HG02973 (cell line): ENCODE results near the gene DMAC2.
"Not testable (repeated sequence)": the region's sequence is repeated elsewhere in the genome, so short reads cannot be mapped to it uniquely, and the experiment has no call there.

ENCODE experiments used
- ATAC-seq: cut with Tn5 transposase; IDR thresholded peaks from one replicate; pipeline ENCODE4 v1.9.1; 2021; ENCODE audit warnings: moderate library complexity; ENCODE audit not compliant: unreplicated experiment

The DMAC2 gene

GRCh38 chr19:41443813-41444455 is 4.2 kb upstream of the DMAC2 start:
- ATAC-seq = no peak

- no peak for ATAC-seq
Measured at GRCh38 chr19:41442473-41443355, 3.0 kb upstream of the DMAC2 start, which contains the start of gene ERICH4. ERICH4 (plus strand) TSS chr19:41443156; CDS start chr19:41443170, 14 bp downstream.

- no peak for ATAC-seq
Measured at GRCh38 chr19:41441321-41441945, 1.7 kb upstream of the DMAC2 start.

DNA sequence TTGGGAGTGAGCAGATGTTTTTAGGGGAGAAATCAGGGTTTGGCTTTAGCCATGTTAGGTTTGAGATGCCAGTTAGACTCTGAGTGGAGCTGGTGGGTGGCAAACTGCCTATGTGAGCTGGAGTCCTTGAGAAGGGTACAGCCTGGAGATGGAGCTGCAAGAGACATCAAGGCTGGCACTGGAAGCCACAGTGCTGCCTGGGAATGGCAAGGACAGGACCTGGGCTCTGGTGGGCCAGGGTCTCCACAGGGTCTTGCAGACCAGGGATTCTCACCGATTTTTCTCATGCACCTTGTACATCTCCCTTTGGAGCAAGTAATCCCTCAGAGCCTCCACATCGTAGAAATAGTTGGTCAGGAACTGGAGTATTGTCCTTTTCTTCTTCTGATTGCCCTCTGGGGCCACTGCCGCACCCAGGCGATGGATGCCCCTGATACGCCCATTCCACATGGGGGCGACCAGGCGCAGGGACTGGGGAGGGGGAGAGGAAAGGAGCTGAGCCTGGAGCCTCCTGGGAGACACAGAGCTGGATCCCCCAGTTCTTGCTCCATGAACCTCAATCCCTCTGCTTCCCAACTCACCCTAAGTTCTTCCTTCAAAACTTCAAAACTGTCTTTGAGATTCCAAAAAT is 1.7 kb downstream of the DMAC2 start:
- ATAC-seq = no peak

DNA sequence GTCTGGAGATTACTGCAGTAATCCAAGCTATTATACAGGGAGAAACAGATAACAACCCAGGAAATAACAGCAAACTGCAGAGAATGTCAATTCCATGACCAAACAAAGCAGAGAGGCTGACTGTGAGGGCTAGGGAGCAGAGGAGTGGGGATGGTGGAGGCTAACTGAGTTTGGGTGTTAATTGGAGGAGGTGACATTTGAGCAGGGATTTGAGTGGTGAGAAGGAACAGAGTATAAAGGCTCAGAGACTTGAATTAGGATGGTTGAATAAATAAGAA is 3.1 kb downstream of the DMAC2 start:
- ATAC-seq = no peak

DNA sequence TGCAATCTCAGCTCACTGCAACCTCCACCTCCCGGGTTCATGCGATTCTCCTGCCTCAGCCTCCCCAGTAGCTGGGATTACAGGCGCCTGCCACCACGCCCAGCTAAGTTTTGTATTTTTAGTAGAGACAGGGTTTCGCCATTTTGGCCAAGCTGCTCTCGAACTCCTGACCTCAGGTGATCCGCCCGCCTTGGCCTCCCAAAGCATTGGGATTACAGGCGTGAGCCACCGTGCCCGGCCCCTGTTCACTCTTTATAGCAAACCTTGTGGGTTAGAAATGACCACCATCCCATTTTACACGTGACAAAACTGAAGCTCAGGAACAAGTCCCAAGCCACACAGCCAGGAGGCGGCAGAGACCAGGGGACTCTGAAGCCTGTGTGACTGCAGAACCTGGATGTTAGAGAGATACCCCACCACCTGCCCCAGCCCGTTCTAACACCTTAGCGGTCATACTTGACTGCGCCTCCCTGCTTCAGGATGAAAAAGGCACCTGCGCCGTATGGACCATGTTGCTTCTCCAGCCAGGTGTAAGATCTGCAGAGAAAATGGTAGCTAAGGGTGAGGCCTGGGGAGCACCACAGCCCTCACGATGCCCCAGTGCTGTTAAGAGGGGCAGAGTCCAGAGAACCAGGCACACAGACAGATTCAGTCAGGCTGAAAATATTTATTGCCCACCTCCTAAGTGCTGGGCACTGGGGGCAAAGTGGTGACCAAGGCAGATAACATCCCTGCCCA is 3.6 kb downstream of the DMAC2 start:
- no peak for ATAC-seq

GRCh38 chr19:41435376-41435775 is 4.3 kb downstream of the DMAC2 start:
- ATAC-seq = not testable (repeated sequence)

GRCh38 chr19:41434450-41434849 is 5.3 kb downstream of the DMAC2 start:
- no peak for ATAC-seq

GRCh38 chr19:41433171-41433570 is 6.5 kb downstream of the DMAC2 start:
- ATAC-seq = no peak

DNA sequence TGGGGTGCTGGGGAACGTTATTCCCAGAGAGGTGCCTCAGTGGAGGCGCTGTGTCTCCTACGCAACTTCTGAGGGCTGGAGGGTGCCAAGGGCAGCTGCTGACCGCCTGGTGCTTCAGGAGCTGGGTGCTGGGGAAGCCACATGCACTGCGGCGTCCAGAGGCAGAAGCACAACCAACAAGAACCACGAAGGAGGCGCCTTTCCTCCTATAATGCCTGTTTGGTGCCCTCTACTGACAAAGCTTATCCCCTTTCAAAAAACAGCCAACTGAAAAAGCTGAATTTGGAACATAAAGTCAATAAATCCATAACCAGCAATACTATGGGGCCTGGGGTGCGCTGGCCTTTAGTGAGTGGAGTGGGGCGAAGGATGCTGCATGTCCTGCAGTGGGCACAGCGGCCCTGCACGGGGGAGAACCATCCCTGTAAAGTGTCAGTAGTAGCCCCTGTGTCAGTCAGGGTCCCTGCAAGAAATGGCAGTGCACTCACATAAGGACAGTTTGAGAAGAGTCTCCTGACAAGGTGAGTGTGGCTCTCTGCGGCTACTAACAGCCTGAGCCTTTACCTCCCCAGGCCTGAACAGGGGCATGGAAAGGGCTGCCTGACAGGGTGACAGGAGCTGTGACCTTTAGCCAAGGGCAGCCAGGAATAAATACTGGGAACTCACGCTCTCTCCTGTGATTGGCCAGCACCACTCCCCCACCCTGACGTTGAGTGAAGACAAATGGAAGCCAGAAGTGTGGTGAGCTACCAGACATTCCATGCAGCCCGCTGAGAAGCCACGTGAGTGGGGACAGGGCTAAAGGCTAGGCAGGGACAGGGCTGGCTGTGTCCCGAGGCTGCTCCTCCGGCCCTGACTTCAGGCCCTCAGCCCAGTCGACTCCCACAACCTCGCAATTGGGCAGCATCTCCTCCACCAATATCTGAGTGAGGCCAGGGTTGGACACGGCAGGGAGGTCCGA is 8.0 kb downstream of the DMAC2 start:
- no peak for ATAC-seq

DNA sequence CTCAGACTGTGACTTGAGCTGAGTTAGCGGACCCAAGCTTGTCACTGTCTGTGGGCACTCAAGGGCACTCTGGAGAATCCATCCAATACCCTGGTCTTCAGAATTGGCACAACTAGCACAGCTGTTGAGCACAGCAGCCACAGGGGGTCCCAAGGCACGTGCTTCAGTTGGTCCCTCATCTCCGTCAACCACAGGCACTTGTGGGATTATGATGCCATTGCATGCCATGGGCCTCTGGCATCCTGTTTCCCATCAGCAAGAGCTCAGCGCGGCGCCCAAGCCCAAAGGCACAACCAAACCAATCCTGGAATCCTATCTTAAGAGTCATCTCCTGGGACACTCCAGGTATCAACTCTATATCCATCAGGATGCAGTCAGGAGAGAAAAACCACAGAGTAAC is 8.8 kb downstream of the DMAC2 start:
- no peak for ATAC-seq

DNA sequence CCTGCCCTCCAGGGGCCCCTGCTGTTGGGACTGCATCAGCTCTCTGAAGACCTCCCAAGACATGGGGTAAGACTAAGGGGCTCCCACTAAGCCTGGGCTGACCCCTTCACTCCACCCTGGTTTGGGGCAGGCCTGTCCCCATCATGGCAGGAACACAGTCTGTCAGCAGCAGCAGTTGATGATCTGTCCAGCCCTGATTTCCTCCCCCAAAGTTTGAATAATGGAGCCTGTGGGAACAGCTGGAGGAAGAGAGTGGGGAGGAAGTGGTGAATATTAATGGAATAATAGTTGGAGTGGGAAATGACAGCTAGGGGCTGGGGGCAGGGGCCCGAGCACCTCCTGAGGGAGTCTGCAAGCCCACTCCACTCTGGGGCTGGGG is 11.2 kb downstream of the DMAC2 start:
- ATAC-seq = no peak

GRCh38 chr19:41427647-41428480 is 11.8 kb downstream of the DMAC2 start:
- no peak for ATAC-seq

DNA sequence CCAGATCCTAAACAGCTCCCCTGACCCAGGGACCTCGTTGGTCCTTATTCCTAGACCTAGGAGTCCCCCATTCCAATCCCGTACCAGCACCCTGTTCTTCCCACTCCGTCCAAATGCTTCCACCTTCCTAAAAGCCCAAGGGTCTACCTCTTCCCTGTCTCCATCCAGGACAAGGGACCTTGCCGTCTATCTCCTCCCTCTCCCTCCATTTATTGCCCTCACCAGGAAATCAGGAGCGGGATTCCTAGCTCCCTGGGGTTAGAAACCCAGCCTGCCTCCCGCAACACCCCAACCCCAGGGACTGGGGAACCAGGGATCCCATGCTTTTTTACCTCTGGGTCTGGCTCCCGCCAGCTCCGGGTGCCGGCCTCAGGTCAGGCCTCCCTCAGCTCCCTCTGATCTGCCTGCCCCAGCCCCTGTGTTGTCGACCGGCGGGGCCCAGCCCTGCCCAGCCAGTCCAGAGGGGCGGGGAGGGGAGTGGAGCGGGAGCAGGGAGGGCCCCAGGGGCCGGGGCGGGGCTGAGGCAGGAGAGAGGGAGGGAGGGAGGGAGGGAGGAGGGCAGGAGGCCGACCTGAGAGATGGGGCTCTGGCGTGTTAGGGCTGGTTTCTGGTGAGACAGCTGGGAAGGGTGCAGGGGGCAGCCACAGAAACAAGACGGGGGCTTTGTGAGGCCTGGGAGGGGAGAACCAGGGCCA is 12.6 kb downstream of the DMAC2 start, which contains the start of gene B3GNT8:
B3GNT8 (minus strand) TSS at position 423 of the 695 bp plus-strand sequence. CDS start 596 bp downstream, outside the sequence.
- no peak for ATAC-seq

GRCh38 chr19:41426116-41426841 is 13.4 kb downstream of the DMAC2 start:
- no peak for ATAC-seq

DNA sequence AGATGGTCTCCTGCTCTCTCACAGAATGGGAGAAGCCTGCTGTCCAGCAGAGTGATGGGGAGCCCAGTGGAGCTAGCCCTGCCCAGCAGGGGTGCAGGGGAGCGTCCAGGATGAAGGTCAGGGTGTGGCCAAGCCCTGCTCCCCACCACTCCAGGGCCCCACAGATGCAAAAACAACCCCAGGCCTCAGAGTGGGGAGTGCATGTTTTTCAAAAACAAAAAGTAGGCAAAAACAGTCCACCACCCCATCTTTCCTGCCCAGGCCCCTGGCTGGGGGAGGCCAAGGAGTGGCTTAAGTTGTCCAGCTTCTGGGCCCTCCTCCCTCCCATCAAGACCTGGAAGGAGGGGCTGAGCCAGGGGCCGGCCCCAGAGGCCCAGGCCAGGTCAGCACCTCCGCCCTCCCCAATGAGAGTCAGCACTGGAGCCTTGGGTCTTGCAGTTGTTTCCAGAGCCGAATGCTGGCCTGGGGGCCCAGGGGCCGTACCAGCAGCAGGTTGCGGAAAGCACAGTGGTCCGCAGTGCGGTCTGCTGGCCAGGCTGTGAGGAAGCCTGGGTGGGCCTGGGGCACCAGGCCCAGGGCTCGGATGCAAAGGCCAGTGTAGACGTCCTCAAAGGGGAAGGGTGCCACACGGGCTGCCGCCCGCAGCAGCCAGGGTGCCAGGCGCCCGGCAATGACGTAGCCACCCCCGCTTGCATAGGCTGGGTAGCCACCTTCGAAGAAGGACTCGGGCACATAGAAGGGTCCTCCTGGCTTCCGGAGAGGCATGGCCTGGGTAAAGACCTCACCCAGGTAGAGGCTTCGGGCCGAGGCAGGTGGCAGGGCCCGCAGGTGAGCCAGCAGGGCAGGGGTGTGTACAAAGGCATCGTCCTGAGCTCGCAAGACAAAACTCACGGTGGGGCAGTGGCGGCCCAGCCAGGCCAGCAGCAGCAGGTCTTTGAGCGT is 14.3 kb downstream of the DMAC2 start:
- ATAC-seq = no peak
